Subcutaneous abdominal adipose tissue (tissue), 5 donors: ENCODE data around the gene PIGM.

Source experiments
- H3K27ac ChIP-seq: one replicate; pipeline ENCODE4 v1.7.0; 2013; ENCODE audit warnings: low read depth, mild to moderate bottlenecking, inconsistent platforms, low read length, moderate library complexity
- H3K27me3 ChIP-seq, 5 donors: one replicate each; pipeline ENCODE4 v1.7.0; 2013; ENCODE audit warnings: low read length in 5 of 5, inconsistent platforms in 1 of 5; ENCODE audit not compliant: control insufficient read depth in 5 of 5, insufficient read depth in 4 of 5
- H3K36me3 ChIP-seq, 5 donors: one replicate each; pipeline ENCODE4 v1.7.0; 2013; ENCODE audit warnings: low read length in 5 of 5; ENCODE audit not compliant: control insufficient read depth in 5 of 5, insufficient read depth in 5 of 5
- H3K4me1 ChIP-seq, 5 donors: one replicate each; pipeline ENCODE4 v1.7.0; 2013; ENCODE audit warnings: low read length in 5 of 5, mild to moderate bottlenecking in 3 of 5, moderate library complexity in 1 of 5; ENCODE audit not compliant: control insufficient read depth in 5 of 5, insufficient read depth in 5 of 5
- H3K4me3 ChIP-seq, 5 donors: one replicate each; pipeline ENCODE4 v1.7.0; 2013; ENCODE audit warnings: low read length in 5 of 5, low read depth in 1 of 5
- H3K9ac ChIP-seq, 5 donors: one replicate each; pipeline ENCODE4 v1.7.0; 2013; ENCODE audit warnings: low read length in 5 of 5, mild to moderate bottlenecking in 4 of 5, moderate library complexity in 3 of 5
- H3K9me3 ChIP-seq, 5 donors: one replicate each; pipeline ENCODE4 v1.7.0; 2013; ENCODE audit warnings: low read length in 5 of 5; ENCODE audit not compliant: control insufficient read depth in 5 of 5
- donor health status: healthy.
- donor health status: healthy.
- donor health status: healthy.
- donor health status: healthy.
- donor health status: healthy.

The PIGM gene

DNA sequence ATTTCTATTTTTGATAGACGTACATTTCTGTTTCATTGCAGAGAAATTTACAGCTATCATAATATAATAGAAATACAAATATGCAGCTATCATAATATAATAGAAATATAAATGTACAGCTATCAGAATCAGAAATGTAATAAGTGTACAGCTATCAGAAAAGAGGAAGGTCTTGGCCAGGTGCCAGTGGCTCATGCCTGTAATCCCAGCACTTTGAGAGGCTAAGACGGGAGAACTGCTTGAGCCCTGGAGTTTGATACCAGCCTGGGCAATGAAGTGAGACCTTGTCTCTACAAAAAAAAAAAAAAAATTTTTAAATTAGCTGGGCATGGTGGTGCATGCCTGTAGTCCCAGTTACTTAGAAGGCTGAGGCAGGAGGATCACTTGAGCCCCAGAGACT is 37.9 kb downstream of the PIGM start:
- Histone ChIP-seq H3K4me1 (peaks cover 2 to 9% (median 5%) of the 10 kb centered on the region in 5 donors), H3K9me3 (no peaks in the 10 kb centered on the region), H3K4me3 (no peak overlapping the region), H3K36me3 (no peaks in the 10 kb centered on the region), H3K9ac (no peak overlapping the region), H3K27me3 (no peaks in the 10 kb centered on the region), H3K27ac (no peak overlapping the region)

DNA sequence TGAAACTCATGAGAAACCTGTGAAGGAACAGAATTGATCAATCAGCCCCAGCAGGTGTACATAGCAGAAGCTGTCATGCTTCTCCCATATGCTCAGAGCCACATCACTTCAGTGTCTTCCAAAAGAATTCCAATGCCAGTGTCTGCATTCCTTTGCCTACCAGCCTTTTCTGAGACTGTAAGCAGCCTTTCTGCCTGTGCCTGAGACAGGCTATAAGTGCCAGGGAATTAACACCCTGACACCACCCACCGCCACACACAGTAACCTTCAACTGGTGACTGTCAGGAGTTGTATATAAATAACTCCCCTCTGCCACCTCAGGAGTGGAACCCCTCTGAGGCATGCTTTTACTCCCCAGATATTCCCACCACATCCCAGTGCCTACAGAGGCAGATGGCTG is 39.6 kb downstream of the PIGM start:
- Histone ChIP-seq H3K27me3 (peaks cover 0 to 3% (median 0%) of the 10 kb centered on the region in 5 donors), H3K27ac (no peak overlapping the region), H3K9me3 (no peaks in the 10 kb centered on the region), H3K36me3 (no peaks in the 10 kb centered on the region), H3K9ac (no peak overlapping the region), H3K4me1 (peaks cover 2 to 9% (median 5%) of the 10 kb centered on the region in 5 donors), H3K4me3 (no peak overlapping the region)

GRCh38 chr1:159991513-159991912 is 40.3 kb downstream of the PIGM start:
- no peaks in the 10 kb centered on the region for H3K36me3 ChIP-seq
- no peaks in the 10 kb centered on the region for H3K9me3 ChIP-seq
- peaks cover 2 to 9% (median 5%) of the 10 kb centered on the region in 5 donors for H3K4me1 ChIP-seq
- H3K27me3 ChIP-seq, result peaks cover 0 to 4% (median 0%) of the 10 kb centered on the region in 5 donors
- peak overlapping the region in 2 of 5 donors; percentile 19 to 45 for H3K4me3 ChIP-seq
- H3K9ac ChIP-seq, result no peak overlapping the region
- H3K27ac ChIP-seq, result no peak overlapping the region

DNA sequence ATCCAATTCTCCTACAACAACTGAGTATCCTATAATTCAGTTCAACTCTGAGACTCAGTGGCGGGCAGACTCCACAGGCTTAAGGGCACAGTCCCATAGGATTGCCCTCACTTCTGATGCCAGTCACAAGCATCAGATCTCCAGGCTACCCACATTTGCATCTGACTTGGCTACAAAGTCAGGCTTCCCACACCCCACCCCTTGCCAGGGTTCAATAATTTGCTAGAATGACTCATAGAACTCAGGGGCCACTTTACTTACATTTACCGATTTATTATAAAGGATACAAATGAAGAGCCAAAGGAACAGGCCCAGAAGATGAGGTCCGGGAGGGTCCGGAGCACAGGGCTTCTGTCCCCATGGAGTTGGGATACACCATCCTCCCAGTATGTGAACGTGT is 41.8 kb downstream of the PIGM start:
- Histone ChIP-seq H3K27ac (no peak overlapping the region), H3K36me3 (no peaks in the 10 kb centered on the region), H3K4me1 (peaks cover 2 to 9% (median 5%) of the 10 kb centered on the region in 5 donors), H3K27me3 (peaks cover 0 to 4% (median 0%) of the 10 kb centered on the region in 5 donors), H3K4me3 (no peak overlapping the region), H3K9ac (no peak overlapping the region), H3K9me3 (no peaks in the 10 kb centered on the region)

DNA sequence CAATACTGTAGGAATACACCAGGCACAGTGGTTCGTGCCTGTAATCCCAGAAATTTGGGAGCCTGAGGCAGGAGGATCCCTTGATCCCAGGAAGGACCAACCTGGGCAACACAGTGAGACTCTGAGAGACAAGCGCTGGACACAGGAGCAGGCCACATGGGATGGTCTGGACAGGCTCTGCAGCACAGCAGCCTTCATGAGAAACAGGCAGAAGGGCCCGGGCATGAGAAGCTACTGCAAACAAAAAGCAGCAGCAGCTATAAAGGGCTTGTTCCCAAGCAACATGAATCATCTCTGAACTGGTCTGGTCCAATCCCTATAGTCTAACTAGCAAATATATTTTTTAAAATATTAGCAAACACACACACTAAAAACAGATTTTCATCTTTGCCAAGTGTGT is 42.2 kb downstream of the PIGM start:
- no peaks in the 10 kb centered on the region for H3K9me3 ChIP-seq
- H3K36me3 ChIP-seq, result no peaks in the 10 kb centered on the region
- H3K4me3 ChIP-seq, result no peak overlapping the region
- no peak overlapping the region for H3K9ac ChIP-seq
- peaks cover 0 to 4% (median 0%) of the 10 kb centered on the region in 5 donors for H3K27me3 ChIP-seq
- H3K27ac ChIP-seq, result no peak overlapping the region
- peaks cover 2 to 9% (median 5%) of the 10 kb centered on the region in 5 donors for H3K4me1 ChIP-seq

DNA sequence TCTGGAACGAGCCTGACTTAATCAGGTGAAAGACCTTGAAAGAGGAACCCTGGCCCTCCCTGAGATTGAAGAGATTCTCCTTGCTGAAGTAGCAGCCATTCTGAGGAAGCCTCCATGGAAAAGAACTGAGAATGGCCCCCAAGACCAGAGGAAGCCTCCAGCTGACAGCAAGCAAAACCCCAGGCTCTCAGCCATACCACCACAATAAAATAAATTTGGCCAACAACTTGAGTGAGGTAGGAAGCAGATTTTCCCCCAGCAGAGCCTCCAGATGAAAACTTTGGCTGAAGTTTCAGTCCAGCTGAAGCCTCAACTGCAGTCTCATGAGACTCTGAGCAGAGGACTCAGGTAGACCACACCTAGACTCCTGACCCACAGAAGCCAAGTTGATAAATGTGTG is 43.8 kb downstream of the PIGM start:
- H3K9ac ChIP-seq, result no peak overlapping the region
- H3K4me3 ChIP-seq, result no peak overlapping the region
- no peak overlapping the region for H3K27ac ChIP-seq
- H3K27me3 ChIP-seq, result peaks cover 0 to 4% (median 0%) of the 10 kb centered on the region in 5 donors
- H3K4me1 ChIP-seq, result peaks cover 2 to 9% (median 5%) of the 10 kb centered on the region in 5 donors
- no peaks in the 10 kb centered on the region for H3K36me3 ChIP-seq
- no peaks in the 10 kb centered on the region for H3K9me3 ChIP-seq

- Histone ChIP-seq H3K4me3 (no peak overlapping the region), H3K4me1 (peaks cover 2 to 9% (median 5%) of the 10 kb centered on the region in 5 donors), H3K27ac (no peak overlapping the region), H3K9me3 (no peaks in the 10 kb centered on the region), H3K9ac (no peak overlapping the region), H3K36me3 (no peaks in the 10 kb centered on the region), H3K27me3 (peaks cover 0 to 4% (median 0%) of the 10 kb centered on the region in 5 donors)
Observed at GRCh38 chr1:159987186-159987585, 44.6 kb downstream of the PIGM start.

GRCh38 chr1:159986531-159986930 is 45.3 kb downstream of the PIGM start:
- no peaks in the 10 kb centered on the region for H3K9me3 ChIP-seq
- H3K27me3 ChIP-seq, result peaks cover 0 to 4% (median 0%) of the 10 kb centered on the region in 5 donors
- H3K4me1 ChIP-seq, result peaks cover 0 to 4% (median 2%) of the 10 kb centered on the region in 5 donors
- no peak overlapping the region for H3K4me3 ChIP-seq
- no peaks in the 10 kb centered on the region for H3K36me3 ChIP-seq
- H3K27ac ChIP-seq, result no peak overlapping the region
- H3K9ac ChIP-seq, result no peak overlapping the region

- no peaks in the 10 kb centered on the region for H3K4me1 ChIP-seq
- H3K36me3 ChIP-seq, result no peaks in the 10 kb centered on the region
- H3K9ac ChIP-seq, result no peak overlapping the region
- no peak overlapping the region for H3K27ac ChIP-seq
- no peak overlapping the region for H3K4me3 ChIP-seq
- H3K9me3 ChIP-seq, result no peaks in the 10 kb centered on the region
- H3K27me3 ChIP-seq, result peaks cover 0 to 4% (median 0%) of the 10 kb centered on the region in 5 donors
Observed at GRCh38 chr1:159986093-159986492, 45.7 kb downstream of the PIGM start.

DNA sequence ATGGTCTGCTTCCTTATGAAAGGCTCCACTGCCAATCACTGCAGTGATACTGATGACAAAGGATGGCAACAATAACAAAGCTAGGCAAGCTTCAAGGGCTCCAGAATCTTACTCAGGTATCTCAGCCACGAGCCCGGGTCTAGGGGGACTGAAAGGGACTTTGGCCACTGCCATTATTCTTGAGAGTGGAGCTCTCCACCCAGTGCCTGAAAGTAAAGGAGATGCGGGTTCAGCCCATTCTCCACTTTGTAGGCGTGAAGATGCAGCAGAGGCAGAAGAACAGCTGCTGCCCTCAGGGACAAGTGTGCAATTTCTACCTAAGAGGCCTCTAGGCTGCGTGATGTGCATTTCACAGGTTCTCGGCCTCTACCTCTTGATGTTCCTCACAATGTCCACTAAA is 46.3 kb downstream of the PIGM start:
- Histone ChIP-seq H3K27ac (no peak overlapping the region), H3K36me3 (no peaks in the 10 kb centered on the region), H3K27me3 (peaks cover 0 to 4% (median 0%) of the 10 kb centered on the region in 5 donors), H3K4me3 (no peak overlapping the region), H3K9ac (no peak overlapping the region), H3K4me1 (no peaks in the 10 kb centered on the region), H3K9me3 (no peaks in the 10 kb centered on the region)

GRCh38 chr1:159983681-159984080 is 48.1 kb downstream of the PIGM start:
- Histone ChIP-seq H3K9ac (no peak overlapping the region), H3K4me3 (no peak overlapping the region), H3K4me1 (no peaks in the 10 kb centered on the region), H3K27ac (no peak overlapping the region), H3K36me3 (no peaks in the 10 kb centered on the region), H3K27me3 (peaks cover 0 to 4% (median 0%) of the 10 kb centered on the region in 5 donors), H3K9me3 (no peaks in the 10 kb centered on the region)
